ENCODE measurements around the gene LRRC39.
"Not testable (repeated sequence)": the region's sequence is repeated elsewhere in the genome, so short reads cannot be mapped to it uniquely, and the experiment has no call there.

LRRC39 gene

DNA sequence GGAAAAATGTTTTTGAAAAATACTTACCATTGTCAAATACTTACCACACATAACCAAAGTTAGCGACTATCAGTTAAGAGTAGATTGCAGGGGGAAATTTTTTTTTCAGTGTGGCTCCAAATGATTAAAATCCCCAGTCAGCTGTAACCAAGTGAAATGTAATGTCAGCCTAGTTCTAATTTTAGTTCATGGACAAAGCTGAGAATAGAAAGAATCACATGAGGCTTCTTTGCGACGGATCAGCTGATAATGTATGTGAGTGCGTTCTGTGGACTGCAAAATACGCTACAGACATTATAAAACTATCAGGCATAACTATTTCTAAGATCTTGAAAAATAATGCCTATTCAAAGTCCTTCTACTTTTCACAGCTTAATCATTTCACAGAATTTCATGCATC lies at the start of gene LRRC39:
TSS of gene LRRC39 (minus strand) at position 166 of the 400 bp plus-strand sequence. CDS start 9,740 bp downstream, outside the sequence.
- no peak for DNase-seq (ENCODE audit: low spot score)

DNA sequence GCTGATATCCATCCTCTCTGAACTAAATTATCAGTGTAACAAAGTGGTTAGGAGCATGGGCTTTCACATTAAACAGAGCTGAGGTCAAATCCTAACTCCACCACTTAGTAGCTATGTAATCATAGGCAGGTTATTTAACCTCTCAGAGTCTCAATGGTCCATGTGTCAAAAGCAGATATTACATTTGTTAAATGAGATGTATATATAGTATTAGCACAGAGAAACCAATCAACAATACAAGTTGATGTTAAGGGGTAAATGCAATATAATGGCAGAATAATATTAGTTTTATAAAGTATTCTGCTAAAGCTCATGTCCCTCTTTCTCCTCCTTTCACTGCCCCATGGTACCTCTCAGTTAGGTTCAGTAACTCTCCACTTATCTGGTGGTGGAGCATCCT lies 44.4 kb upstream of the LRRC39 start:
- no peak for DNase-seq (ENCODE audit: low spot score)

DNA sequence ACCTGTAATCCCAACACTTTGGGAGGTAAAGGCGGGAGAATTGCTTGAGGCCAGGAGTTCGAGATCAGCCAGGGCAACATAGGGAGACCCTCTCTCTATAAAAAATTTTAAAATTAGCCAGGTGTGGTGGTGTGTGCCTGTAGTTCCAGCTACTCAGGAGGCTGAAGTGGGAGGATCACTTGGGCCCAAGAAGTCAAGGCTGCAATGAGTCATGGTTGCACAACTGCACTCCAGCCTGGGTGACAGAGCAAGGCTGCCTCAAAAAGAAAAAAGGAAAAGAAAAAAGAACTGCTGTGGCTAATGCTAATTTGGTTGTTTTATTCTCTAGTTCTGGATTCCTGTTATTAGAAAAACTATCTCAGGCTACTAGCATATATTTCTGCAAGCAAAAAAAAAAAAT lies 41.8 kb upstream of the LRRC39 start:
- DNase-seq (ENCODE audit: low spot score) = no peak

DNA sequence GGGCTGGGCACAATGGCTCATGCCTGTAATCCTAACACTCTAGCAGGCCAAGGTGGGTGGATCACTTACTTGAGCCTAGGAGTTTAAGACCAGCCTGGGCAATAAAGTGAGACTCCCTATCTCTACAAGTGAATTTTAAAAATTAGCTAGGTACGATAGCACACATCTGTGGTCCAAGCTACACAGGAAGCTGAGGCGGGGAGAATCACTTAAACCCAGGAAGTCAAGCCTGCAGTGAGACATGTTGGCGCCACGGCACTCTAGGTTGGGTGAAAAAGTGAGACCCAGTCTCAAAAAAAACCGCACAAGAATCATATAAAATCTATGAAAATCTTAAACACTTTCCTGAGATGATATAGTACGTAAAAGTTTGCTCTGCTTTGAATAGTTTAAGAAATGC lies 41.4 kb upstream of the LRRC39 start:
- no peak for DNase-seq (ENCODE audit: low spot score)

DNA sequence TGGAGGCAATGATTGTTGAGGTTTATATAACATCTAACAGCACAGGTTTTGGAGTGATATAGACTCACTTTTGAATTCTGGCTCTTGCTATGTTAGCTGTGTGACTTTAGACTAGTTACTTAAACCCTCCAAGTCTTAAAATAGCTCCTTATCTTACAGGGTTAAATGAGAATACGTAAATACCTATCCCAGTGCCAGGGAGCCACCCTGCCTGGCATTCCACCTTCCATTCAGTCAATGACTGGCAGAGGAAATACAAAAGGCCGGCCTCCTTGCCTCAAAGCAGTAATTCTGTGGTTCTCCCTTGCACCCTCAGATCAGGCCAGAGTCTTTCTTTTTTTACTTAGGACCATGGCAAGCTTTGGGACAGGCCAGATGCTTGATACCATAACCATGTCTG lies 39.8 kb upstream of the LRRC39 start:
- DNase-seq (ENCODE audit: low spot score) = no peak

DNA sequence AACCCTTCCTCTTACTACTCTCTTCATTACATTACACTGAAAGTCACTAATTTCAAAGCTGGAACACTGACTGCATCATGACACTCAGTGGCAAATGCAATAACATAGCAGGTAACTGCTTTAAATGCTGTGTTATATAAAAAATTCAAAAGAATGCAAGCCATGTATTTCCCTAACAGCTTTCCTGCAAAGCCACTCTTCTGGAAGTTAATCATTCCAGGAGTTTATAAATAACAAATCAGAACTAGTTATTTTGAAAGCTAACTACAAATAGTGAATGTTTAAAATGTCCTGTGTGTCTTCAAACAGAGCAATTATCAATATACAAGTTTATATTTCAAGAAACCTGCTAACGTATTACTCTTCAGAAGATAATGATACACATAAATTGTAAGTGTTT lies 37.0 kb upstream of the LRRC39 start:
- no peak for DNase-seq (ENCODE audit: low spot score)

DNA sequence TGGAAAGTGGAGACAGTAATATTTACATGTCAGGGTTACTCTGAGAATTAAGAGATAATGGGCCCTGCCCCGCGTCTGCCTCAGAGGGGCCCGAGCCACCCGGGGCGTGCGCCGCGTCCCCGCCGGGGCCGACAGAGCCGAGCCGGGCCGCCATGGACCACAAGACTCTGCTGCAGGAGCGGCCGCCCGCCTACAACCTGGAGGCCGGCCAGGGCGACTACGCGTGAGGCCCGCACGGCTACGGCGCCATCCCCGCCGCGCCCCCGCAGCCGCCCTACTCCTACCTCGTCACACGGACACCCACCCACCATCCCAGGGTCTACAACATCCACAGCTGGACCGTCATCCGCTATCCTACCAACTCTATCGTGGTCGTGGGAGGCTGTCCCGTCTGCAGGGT lies 35.1 kb upstream of the LRRC39 start:
- DNase-seq (ENCODE audit: low spot score) = no peak

DNA sequence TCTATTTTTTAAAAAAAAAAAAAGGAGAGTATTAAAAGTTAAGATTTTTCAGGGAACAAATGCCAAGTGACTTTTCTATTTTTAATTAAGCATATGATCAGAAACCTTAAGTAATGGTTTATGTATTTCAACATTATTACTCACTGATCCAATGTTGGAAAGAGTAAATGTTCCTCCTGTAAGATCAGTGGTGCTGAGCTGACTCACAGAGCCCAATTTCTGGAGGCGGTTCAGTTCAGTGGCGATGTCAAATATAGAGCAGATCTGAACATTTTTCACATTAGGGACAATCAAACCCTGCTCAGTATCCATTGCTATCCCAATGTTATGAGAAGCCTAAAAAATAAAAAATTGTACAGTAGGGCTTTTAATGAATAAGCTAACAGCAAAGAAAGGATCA lies 28.2 kb upstream of the LRRC39 start:
- DNase-seq (ENCODE audit: low spot score) = no peak

DNA sequence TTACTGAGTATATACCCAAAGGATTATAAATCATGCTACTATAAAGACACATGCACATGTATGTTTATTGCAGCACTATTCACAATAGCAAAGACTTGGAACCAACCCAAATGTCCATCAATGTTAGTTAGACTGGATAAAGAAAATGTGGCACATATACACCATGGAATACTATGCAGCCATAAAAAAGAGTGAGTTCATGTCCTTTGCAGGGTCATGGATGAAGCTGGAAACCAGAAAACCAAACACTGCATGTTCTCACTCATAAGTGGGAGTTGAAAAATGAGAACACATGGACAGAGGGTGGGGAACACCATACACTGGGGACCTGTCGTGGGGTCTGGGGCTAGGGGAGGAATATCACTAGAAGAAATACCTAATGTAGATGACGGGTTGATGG lies 27.5 kb upstream of the LRRC39 start:
- not testable (repeated sequence) for DNase-seq (ENCODE audit: low spot score)

DNA sequence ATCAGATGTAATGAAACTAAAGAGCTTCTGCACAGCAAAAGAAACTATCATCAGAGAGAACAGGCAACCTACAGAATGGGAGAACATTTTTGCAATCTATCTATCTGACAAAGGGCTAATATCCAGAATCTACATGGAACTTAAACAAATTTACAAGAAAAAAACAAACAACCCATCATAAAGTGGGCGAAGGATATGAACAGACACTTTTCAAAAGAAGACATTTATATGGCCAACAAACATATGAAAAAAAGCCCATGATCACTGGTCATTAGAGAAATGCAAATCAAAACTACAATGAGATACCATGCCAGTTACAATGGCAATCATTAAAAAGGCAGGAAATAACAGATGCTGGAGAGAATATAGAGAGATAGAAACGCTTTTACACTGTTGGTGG lies 27.0 kb upstream of the LRRC39 start:
- DNase-seq (ENCODE audit: low spot score) = not testable (repeated sequence)

DNA sequence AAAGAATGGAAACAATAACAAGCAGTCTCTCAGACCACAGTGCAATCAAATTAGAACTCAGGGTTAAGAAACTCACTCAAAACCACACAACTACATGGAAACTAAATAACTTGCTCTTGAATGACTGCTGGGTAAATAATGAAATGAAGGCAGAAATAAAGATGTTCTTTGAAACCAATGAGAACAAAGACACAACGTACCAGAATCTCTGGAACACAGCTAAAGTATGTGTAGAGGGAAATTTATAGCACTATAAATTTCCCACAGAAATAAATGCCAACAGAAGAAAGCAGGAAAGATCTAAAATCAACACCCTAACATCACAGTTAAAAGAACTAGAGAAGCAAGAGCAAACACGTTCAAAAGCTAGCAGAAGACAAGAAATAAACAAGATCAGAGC lies 24.6 kb upstream of the LRRC39 start:
- not testable (repeated sequence) for DNase-seq (ENCODE audit: low spot score)

DNA sequence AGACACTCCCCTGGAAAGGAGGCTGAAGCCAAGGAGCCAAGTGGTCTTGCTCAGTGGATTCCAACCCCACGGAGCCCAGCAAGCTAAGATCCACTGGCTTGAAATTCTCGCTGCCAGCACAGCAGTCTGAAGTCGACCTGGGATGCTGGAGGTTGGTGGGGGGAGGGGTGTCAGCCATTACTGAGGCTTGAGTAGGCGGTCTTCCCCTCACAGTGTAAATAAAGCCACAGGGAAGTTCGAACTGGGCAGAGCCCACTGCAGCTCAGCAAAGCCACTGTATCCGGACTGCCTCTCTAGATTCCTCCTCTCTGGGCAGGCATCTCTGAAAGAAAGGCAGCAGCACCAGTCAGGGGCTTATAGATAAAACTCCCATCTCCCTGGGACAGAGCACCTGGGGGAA lies 22.0 kb upstream of the LRRC39 start:
- DNase-seq (ENCODE audit: low spot score) = not testable (repeated sequence)

DNA sequence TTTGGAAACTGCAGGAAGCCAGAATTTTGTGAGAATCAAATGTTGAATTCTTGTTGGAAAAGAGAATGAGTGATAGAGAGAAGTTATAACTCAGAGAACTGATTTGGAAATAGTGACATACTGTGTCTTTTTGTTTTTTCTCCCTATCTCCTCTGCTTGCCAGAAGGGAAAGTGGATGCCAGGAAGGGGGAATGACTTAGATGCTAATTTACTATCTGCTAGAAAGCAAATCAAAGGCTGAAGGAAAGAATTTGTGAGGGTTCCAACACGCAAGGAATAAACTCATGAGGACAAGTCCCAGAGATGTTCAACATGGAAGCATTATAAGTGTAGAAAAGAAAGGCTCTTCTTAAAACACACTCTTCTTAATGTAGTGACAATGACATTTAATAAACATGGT lies 20.5 kb upstream of the LRRC39 start:
- DNase-seq (ENCODE audit: low spot score) = no peak

DNA sequence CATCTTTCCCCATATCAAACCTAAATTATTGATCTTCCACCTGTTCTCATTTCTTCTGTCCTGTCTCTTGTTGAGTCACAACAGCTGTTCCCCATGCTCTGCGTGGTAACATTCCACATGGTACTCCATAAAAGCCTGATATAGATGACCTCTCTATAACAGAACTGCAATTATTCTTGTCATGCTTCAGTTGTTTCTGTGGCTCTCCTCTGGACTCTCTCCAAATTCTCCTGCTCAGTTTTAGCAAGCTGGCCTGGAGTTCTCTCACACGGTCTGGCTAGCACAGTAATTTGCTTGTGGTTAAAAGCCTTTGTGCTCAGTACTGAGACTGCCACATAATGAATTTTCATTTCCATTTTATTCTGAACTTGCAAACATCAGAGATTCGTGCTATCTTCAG lies 10.6 kb upstream of the LRRC39 start:
- DNase-seq (ENCODE audit: low spot score) = no peak

DNA sequence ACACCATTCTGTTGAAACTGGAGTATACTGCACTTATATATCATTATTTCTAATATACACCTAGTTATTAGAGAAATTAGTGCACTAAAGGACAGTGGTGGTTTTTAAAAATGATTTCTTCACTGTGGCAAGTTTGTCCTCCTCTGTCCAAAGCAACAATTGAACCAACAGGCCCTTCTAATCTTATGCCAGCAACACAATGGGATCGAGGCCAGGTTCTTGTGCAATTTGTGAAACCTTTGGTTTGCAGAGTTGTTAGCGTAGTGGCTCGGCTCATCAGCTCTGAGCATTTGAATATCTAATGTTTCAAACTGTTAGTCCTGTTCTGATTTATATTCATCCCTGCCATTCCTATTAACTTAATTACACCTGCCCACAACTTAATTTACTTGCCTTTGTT lies 9.9 kb upstream of the LRRC39 start:
- DNase-seq (ENCODE audit: low spot score) = no peak

DNA sequence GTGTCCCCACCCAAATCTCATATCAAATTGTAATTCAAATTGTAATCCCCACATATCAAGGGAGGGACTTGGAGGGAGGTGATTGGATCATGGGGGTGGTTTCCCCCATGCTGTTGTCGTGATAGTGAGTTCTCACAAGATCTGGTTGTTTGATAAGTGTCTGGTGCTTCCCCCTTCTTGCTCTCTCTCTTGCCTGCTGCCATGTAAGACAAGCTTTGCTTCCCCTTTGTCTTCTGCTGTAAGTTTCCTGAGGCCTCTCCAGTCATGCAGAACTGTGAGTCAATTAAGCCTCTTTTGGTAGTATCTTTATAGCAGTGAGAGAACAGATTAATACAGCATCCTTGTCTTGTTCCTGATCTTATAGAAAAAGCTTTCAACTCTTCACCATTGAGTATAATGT lies 6.5 kb upstream of the LRRC39 start:
- DNase-seq (ENCODE audit: low spot score) = no peak

DNA sequence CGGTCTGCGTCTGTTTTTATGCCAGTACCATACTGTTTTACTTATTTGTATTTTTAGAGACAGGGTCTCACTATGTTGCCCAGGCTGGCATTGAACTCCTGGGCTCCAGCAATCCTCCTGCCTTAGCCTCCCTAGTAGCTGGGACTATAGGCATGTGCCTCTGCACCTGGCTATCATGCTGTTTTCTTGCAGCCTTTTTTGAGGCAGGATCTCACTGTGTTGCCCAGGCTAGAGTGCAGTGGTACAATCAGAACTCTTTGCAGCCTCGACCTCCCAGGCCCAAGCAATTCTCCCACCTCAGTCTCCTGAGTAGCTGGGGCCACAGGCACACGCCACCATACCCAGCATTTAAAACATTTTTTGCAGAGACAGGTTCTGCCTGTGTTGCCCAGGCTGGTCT lies 5.3 kb upstream of the LRRC39 start:
- no peak for DNase-seq (ENCODE audit: low spot score)

DNA sequence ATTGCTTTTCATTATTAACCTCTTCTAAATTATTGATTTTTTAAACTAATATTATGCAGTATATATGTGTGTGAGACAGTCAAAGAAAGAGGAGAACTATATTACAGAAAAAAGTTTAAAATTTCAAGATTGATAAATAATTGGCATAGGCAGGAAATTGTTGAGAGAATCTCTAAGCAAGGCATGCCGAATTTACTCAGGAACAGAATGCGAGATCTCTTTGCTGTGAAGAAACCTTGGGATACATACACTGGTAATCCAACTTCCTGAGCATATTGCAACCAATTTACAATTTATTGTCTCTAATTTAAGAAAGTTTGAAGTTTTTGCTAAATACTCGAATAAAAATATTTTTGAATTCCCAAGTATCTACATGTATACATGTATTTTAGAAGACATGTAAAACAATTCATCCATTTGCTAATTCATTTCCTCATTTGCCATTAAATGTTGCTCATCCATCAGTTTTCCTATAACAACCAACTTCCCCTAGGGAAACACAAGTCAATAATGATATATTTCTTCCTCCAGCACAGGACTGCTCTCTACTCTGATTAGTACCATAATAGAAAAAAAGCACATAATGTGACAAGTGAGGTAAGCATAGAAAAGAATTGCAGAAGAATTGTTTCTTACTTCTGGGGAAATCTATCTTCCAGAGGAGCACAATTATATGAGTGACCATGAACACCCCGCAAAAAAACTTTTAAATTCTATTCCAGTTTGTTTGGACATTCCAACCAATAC lies 588 bp downstream of the LRRC39 start:
- no peak for DNase-seq (ENCODE audit: low spot score)

DNA sequence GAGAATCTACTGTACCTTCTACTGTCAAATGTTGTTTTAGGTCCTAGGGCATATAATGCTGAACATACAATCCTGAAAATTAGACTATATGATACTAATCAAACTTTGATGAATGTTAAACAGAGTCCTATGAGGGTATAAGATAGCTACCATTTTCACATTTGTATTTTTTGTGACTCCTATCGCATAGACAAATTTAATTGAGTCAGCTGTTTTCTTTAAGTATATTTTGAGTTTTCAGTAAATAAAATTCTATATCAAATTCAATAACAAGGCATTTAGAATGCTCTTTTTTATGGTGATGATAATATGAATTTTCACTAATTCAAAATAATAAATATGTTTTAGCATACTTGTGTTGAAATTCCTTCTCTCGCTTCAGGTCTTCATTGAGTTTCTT lies 10.0 kb downstream of the LRRC39 start:
- no peak for DNase-seq (ENCODE audit: low spot score)

DNA sequence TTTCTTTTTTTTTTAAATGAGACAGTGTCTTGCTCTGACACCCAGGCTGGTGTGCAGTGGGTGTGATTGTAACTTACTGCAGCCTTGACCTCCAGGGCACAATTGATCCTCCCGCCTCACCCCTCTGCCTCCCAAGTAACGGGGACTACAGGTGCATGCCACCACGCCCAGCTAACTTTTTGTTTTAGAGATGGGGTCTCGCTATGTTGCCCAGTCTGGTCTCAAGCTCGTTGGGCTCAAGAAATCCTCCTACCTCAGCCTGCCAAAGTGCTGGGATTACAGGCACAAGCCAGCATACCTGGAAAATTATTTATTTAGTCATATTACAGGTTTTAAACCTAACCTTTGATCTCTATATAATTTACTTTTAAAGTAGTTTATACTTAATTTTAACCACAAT lies 13.4 kb downstream of the LRRC39 start:
- no peak for DNase-seq (ENCODE audit: low spot score)

DNA sequence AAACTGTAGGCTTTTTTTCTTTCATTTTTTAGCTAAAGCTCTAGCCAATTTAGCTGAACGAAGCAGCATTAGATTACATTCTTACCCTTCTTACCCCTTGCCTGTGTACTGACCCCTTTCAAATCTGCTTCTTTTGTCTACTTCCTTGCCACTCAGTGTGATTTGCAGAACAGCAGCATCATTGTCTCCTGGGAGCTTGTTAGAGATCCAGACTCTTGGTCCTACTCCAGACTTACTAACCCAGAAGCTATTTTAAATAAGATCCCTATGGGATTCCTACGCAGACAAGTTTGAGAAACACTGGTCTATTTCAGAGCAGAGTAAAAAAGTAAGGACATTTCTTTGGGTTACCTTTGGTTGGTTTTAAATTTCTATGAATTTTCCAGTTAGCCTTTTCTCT lies 13.8 kb downstream of the LRRC39 start:
- no peak for DNase-seq (ENCODE audit: low spot score)

DNA sequence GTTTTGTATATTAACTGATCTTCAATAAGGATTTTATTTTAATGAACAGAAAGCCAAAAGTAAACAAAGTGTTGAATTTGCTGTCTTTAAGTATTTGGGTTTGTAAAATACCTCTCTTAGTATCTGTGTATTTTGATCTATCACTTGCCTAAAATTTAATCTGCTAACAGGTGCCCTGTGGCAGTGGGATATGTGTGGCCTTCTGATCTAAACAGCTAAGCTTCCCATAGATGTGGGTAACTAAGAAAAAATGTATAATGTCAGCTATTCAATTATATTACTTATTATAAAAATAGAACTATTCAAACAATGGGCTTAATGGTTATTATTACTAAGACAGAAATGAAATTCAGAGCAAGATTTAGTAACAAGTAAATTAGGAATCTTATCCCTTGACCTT lies 15.2 kb downstream of the LRRC39 start:
- DNase-seq (ENCODE audit: low spot score) = no peak

DNA sequence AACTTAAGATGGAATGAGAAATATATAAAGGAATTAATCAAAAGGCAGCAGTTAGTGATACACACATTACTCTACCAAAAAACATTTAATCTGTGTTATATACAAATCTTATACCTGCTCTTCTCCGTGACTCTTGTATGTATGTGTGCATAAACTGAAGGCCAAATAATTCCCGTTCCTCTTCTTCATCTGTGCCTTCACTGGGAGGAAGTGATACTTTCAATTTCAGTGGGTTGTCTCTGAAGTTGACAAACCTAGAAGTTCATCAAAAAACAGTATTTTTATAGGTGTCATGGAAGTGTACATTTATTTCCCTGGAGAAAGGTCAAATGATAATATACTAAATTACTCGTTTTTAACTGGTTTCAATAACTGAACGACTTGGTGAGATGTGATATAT lies 25.8 kb downstream of the LRRC39 start:
- DNase-seq (ENCODE audit: low spot score) = no peak

DNA sequence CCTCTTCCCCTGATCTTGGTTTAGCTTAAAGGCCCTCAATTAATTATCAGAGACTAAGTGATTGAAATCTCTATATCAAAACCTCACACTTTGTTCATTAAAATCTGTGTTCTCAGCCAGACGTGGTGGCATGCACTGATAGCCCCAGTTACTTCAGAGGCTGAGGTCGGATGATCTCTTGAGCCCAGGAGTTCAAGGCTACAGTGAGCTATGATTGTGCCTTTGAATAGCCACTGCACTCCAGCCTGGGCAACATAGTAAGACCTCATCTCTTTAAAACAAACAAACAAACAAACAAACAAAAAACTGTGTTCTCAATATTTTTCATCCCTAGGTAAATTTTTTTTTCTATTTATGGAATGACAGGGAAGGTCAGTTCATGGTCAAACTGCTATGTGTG lies 26.4 kb downstream of the LRRC39 start:
- no peak for DNase-seq (ENCODE audit: low spot score)

DNA sequence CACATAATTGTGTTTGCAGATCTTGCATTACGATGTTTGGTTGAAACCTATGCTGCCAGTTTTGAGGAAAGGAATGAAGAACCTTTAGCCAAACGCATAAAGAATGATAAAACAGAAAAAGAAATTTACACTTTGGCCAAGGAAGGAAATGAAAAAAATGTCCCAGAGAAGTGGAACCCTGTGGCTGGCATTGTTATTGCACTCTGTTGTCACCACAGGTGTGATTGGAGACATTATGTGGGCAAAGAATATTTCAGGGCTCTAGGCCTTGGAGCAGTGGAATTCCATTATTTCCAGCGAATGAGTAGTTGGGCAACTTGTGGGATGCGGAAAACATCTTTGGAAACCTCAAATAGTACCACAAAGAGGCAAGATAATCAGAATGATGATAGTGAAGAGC lies 30.2 kb downstream of the LRRC39 start:
- DNase-seq (ENCODE audit: low spot score) = no peak
